ENCODE data around the gene DDX24.

- TF ChIP-seq EZH2phosphoT487 (IDR thresholded peaks at IDR 0.05; ENCODE audit: insufficient read depth, low read depth), result no peak
- TF ChIP-seq EZH2 (IDR thresholded peaks at IDR 0.05; ENCODE audit: insufficient read depth, poor library complexity, severe bottlenecking), result no peak
Measured at GRCh38 chr14:94093418-94093817, 12.4 kb upstream of the DDX24 start.
